ENCODE data around the gene FLT1.

FLT1 gene

DNA sequence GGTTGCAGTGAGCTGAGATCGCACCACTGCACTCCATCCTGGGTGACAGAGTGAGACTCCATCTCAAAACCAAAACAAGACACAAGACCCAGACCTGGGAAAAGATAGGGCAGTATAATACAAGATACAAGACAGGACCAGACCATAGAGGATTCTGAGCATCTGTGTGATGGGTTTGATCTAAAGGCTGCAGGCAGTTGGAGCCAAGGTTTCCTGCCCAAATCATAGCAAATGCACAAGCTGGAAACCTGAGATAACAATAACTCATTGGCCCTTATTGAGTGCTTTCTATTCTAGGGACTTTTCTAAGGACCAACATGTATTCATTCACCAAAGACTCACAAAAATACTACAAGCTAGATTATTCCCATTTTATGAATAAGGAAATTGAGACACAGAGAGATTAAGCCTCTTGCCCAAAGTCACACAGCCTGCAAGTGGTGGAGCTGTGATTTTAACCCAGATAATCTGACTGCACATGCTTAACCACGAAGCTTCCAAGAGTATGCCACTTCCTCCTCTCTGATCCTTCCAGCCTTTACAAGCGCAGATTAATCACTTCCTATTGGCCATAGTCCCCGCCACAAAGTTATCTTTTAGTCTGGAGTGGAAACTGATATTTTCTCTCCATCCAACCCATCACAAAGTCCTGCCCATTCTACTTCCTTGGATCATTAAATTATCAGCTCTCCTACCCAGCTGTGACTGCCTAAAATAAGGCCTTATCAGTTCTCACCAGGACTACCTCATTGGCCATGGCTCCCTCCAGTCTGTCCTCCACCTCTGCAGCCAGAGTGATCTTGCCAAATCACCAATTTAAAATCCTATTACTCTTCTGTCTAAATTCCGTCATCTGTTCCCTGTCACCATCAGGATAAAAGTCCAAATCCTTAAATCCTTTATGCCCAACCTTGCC is 147.2 kb downstream of the FLT1 start:
- H3K27ac ChIP-seq, result no peak overlapping the region
- TF ChIP-seq ZFX (IDR thresholded peaks at IDR 0.05; ENCODE audit: borderline replicate concordance), result no peak
- no peak for TF ChIP-seq CTCF (IDR thresholded peaks at IDR 0.05)

DNA sequence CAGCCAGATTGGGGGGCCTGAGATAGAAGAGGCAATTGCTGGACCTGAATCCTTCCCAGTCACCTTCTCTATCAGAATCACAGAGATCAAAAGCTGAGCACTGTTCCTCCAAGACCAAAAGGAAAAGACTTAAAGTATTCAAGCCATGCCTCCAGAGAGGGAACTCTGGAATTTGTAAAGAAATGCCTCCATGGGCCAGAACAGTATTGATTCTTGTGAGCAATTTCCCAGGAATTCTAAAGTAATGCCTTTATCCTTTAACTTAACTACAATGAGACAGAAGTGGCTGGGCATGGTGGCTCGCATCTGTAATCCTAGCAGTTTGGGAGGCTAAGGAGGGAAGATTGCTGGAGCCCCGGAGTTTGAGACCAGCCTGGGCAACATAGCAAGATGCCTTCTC is 148.8 kb downstream of the FLT1 start:
- no peak for TF ChIP-seq ZFX (IDR thresholded peaks at IDR 0.05; ENCODE audit: borderline replicate concordance)
- no peak for TF ChIP-seq CTCF (IDR thresholded peaks at IDR 0.05)

DNA sequence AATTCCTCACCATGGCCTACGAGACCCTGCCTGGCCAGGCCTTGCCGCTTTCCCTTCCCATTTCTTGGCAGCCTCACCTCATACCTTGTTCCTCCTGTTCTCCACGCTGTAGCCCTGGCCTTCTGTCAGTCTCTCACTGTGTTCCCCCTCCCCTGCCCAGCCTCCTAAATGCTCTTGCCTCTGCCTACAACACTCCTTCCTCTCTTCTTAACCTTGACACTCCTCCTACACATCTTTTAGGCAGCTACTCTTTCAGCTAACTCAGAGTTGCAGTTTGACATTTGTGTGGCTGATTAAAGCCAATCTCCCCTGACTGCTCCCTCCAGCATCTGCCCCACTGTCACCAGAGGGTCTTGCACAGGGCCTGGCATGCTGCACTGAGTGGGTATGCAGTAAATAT is 150.8 kb downstream of the FLT1 start:
- H3K27ac ChIP-seq, result no peak overlapping the region
- TF ChIP-seq ZFX (IDR thresholded peaks at IDR 0.05; ENCODE audit: borderline replicate concordance), result no peak
- TF ChIP-seq CTCF (IDR thresholded peaks at IDR 0.05), result no peak

More for the DNA sequence above, 148.8 kb downstream of the FLT1 start:
- no peak overlapping the region for H3K27ac ChIP-seq

DNA sequence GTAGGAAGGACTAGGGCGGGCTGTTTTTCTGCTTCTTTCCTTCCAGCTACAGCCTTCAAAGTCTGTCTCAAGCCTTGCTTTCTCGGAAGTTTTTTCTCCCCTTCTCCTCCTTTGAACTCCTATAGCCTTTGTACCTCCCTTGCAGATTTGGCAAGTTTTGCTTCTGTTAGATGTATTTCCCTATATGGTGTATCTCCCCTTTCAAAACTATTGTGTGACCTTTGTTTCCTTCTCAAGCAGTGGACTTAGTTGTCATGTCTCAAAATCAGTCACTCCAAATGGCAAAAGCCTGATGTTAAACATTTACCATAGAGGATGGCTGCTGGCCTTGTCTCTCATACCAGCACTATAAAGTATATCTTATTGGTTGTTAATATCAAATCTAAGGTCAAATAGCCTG is 152.7 kb downstream of the FLT1 start:
- no peak for TF ChIP-seq ZFX (IDR thresholded peaks at IDR 0.05; ENCODE audit: borderline replicate concordance)
- no peak for TF ChIP-seq CTCF (IDR thresholded peaks at IDR 0.05)
- no peak overlapping the region for H3K27ac ChIP-seq

- TF ChIP-seq ZFX (IDR thresholded peaks at IDR 0.05; ENCODE audit: borderline replicate concordance) (no peak), CTCF (IDR thresholded peaks at IDR 0.05) (no peak)
- H3K27ac ChIP-seq, result no peak overlapping the region
Measured at GRCh38 chr13:28340272-28340793, 154.6 kb downstream of the FLT1 start.

DNA sequence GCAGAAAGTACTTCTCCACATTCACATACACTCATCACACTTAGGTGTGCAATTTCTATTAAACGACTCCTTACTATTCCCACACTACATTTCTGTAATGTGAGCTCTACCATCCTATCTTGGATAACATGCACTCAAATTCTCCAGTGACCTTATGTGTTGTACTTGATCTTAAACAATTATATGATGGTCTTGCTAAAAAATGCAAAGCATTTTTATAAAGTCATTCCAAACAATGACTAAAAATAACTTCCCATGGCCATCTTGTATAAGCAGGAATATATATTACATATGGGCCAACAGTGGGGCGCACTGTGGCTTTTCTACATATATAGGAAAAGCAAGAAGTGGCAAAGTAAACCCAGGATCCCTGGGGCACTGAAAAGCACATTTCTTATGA is 155.5 kb downstream of the FLT1 start:
- TF ChIP-seq ZFX (IDR thresholded peaks at IDR 0.05; ENCODE audit: borderline replicate concordance) (no peak), CTCF (IDR thresholded peaks at IDR 0.05) (no peak)
- H3K27ac ChIP-seq, result no peak overlapping the region

DNA sequence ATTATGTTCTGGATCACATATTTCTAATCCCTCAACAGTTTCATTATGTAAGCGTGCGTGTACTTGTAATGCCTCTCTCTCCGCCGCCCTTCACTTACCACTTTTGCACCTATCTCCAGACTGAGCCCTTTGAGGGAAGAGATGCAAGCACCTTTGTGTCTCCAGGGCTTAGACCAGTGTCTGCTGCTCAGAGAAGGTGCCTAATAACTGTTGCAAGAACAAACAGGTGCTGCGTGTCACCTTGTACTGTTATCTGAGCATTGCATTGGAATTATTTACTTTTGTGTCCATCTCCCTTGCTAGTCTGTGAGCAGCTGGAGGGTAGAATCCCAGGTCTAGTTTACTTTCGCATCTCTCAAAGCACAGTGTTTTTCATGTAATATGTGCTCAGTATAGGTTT is 156.2 kb downstream of the FLT1 start:
- no peak overlapping the region for H3K27ac ChIP-seq
- TF ChIP-seq CTCF (IDR thresholded peaks at IDR 0.05) (no peak), ZFX (IDR thresholded peaks at IDR 0.05; ENCODE audit: borderline replicate concordance) (no peak)

All from 22Rv1 (cell line).